H1 (cell line): ENCODE results near the gene CDC42EP2. TPM values are rescaled to one million over a fixed set of nuclear protein-coding genes. Genes with fewer than 3 reads are reported as not detected.

Source experiments
- CBX5 ChIP-seq: fragments of 300-800, 300-1000 bp; sonication (generic); IDR thresholded peaks from 2 replicates; pipeline ENCODE4 v1.7.1; 2016; ENCODE audit warnings: antibody characterized with exemption, low read length, low read depth
- CTBP2 ChIP-seq: IDR thresholded peaks from 2 replicates; pipeline ENCODE4 v1.7.0; 2011; ENCODE audit warnings: borderline replicate concordance, mild to moderate bottlenecking, moderate library complexity, mixed read lengths, low read length; ENCODE audit not compliant: insufficient read depth, insufficient read length
- EP300 ChIP-seq, 2 experiments: IDR thresholded peaks; 1 replicate in 1 of 2; 2 replicates in 1 of 2; pipeline ENCODE4 v1.6.1; 2011 to 2012; ENCODE audit warnings: low read depth in 2 of 2, low read length in 2 of 2, mild to moderate bottlenecking in 2 of 2, borderline replicate concordance in 1 of 2, inconsistent platforms in 1 of 2, moderate library complexity in 1 of 2
- FOSL1 ChIP-seq: IDR thresholded peaks from 2 replicates; pipeline ENCODE4 v1.6.1; 2011; ENCODE audit warnings: mild to moderate bottlenecking, low read depth, low read length, moderate library complexity; ENCODE audit not compliant: insufficient read depth
- GTF2F1 ChIP-seq: IDR thresholded peaks from 2 replicates; pipeline ENCODE4 v1.6.1; 2012; ENCODE audit warnings: low read depth, low read length, improper control_type of control experiment, borderline replicate concordance
- HDAC2 ChIP-seq, 2 experiments: fragments of 300-600 bp in 1 of 2; sonication (generic) in 1 of 2; IDR thresholded peaks; 2 replicates each; pipeline ENCODE4 v1.6.1; 2011 to 2012; ENCODE audit warnings: low read depth in 2 of 2, low read length in 2 of 2, mild to moderate bottlenecking in 2 of 2, moderate library complexity in 2 of 2, borderline replicate concordance in 1 of 2, inconsistent platforms in 1 of 2
- HDAC6 ChIP-seq: IDR thresholded peaks from one replicate; pipeline ENCODE4 v1.7.1; 2012; ENCODE audit warnings: low read depth, mild to moderate bottlenecking, inconsistent platforms, low read length, moderate library complexity
- KDM1A ChIP-seq: fragments of 200-600, 300-600 bp; sonication (generic); IDR thresholded peaks from 2 replicates; pipeline ENCODE4 v1.7.1; 2016; ENCODE audit warnings: mild to moderate bottlenecking, low read length, borderline replicate concordance
- MAFK ChIP-seq: IDR thresholded peaks from 2 replicates; pipeline ENCODE4 v1.6.1; 2012; ENCODE audit warnings: low read depth, mild to moderate bottlenecking, improper control_type of control experiment, low read length
- NRF1 ChIP-seq: IDR thresholded peaks from 2 replicates; pipeline ENCODE4 v1.6.1; 2011; ENCODE audit warnings: mild to moderate bottlenecking, low read depth, low read length, improper control_type of control experiment
- POLR2A ChIP-seq, 2 experiments: IDR thresholded peaks; 1 replicate in 1 of 2; 2 replicates in 1 of 2; pipeline ENCODE4 v1.6.1; 2011; ENCODE audit warnings: low read depth in 2 of 2, low read length in 2 of 2, mild to moderate bottlenecking in 2 of 2; ENCODE audit errors: control extremely low read depth in 1 of 2
- POLR2AphosphoS5 ChIP-seq: IDR thresholded peaks from 2 replicates; pipeline ENCODE4 v1.6.1; 2011; ENCODE audit warnings: low read depth, low read length
- RAD21 ChIP-seq, 2 experiments: IDR thresholded peaks in 1 of 2; conservative IDR thresholded peaks in 1 of 2; 2 replicates each; pipeline ENCODE4 v1.6.1; 2011; ENCODE audit warnings: low read depth in 2 of 2, low read length in 2 of 2, improper control_type of control experiment in 1 of 2, inconsistent platforms in 1 of 2, mild to moderate bottlenecking in 1 of 2, moderate library complexity in 1 of 2
- RNF2 ChIP-seq: fragments of 200-900, 300-1000 bp; sonication (generic); IDR thresholded peaks from 2 replicates; pipeline ENCODE4 v1.7.1; 2016; ENCODE audit warnings: borderline replicate concordance, low read depth, mild to moderate bottlenecking, antibody characterized with exemption, low read length; ENCODE audit not compliant: poor library complexity, severe bottlenecking; ENCODE audit errors: missing control alignments
- SAP30 ChIP-seq: fragments of 300-600 bp; sonication (generic); IDR thresholded peaks from 2 replicates; pipeline ENCODE4 v1.7.1; 2012; ENCODE audit warnings: low read length, moderate library complexity, mild to moderate bottlenecking, inconsistent platforms; ENCODE audit not compliant: insufficient read depth, insufficient replicate concordance
- SIN3A ChIP-seq, 2 experiments: IDR thresholded peaks in 1 of 2; conservative IDR thresholded peaks in 1 of 2; 2 replicates each; pipeline ENCODE4 v1.6.1; 2011 to 2012; ENCODE audit warnings: low read length in 2 of 2, improper control_type of control experiment in 1 of 2, low read depth in 1 of 2, mild to moderate bottlenecking in 1 of 2
- SP1 ChIP-seq: IDR thresholded peaks from 2 replicates; pipeline ENCODE4 v1.6.1; 2011; ENCODE audit warnings: low read depth, low read length
- SRF ChIP-seq: IDR thresholded peaks from 2 replicates; pipeline ENCODE4 v1.6.1; 2011; ENCODE audit warnings: mild to moderate bottlenecking, low read depth, low read length, moderate library complexity
- TAF1 ChIP-seq: IDR thresholded peaks from 2 replicates; pipeline ENCODE4 v1.6.1; 2011; ENCODE audit warnings: mild to moderate bottlenecking, low read depth, low read length
- TBP ChIP-seq: IDR thresholded peaks from 2 replicates; pipeline ENCODE4 v1.6.1; 2011; ENCODE audit warnings: low read depth, low read length, improper control_type of control experiment
- TEAD4 ChIP-seq: IDR thresholded peaks from 2 replicates; pipeline ENCODE4 v1.6.1; 2012; ENCODE audit warnings: low read depth, low read length, inconsistent platforms, mixed read lengths
- YY1 ChIP-seq: IDR thresholded peaks from 2 replicates; pipeline ENCODE4 v1.6.1; 2011; ENCODE audit warnings: low read depth, mild to moderate bottlenecking, low read length
- ZNF274 ChIP-seq: IDR thresholded peaks from 2 replicates; pipeline ENCODE4 v1.7.0; 2012; ENCODE audit warnings: low read length, borderline replicate concordance; ENCODE audit errors: extremely low read depth
- polyA plus RNA-seq, 7 experiments: library from polyadenylated mRNA; depleted of rRNA in 3 of 7; stranded (reverse) in 5 of 7; unstranded in 2 of 7; fragments of >200 nt in 5 of 7; fragments of 200-250 nt in 2 of 7; gene quantifications; 1 replicate in 5 of 7; 2 replicates in 1 of 7; 4 replicates in 1 of 7; pipeline versions ENCODE4 v1.2.1 to v1.2.3, GENCODE V29; 2011 to 2013; ENCODE audit warnings: missing spikeins in 2 of 7, mixed read lengths in 2 of 7
- total RNA-seq: library from RNA; stranded (reverse); fragmentation: NEBNext Ultra II Directional; extraction: Animal tissue kit (Norgen Biotek cat#: 25700); gene quantifications from 2 replicates; pipeline ENCODE4 v1.2.1, GENCODE V29; 2021

The CDC42EP2 gene
- total and polyA plus RNA-seq, 2 of the 8 experiments (the other 6 are each of a cell fraction or from before 2014, with no cell fraction given): 11.8 to 13.3 TPM

DNA sequence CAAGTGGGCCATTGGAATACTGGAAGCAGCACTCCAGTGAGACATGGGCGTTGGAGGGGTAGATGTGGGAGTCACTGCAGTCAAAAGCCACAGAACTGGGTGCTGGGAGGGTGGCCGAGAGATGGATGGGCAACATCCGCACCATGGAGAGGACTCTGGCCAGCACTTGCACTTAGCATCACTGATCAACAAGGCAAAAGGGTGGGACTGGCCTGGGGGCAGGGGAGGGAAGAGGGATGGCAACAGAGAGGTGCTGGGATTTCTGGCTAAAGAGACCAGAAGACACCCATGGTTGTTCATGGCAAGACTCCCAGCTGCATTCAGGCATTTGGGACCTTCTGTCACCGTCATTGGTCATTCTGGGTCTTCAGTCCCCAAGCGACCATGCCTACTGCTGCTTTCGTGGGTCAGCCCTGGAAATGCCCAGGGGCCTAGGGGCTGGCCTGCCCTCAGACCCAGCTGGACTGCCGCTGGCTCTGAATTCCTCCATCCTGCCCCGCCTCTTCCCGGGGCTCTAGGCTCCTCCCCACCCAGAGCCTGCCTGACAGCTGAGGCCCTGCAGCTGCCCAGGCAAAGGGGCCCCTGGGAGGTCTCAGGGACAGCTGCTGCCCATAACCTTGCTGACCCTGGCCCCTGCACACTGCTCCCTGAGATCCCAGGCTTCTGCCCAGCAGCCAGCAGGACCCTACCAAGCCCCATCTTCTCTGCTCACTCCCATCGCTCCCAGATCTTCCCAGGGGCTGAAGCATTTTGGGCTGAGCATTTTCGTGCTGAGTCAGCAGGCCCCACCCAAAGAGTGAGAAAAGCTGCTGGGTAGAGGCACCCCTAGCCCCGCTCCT lies 13.0 kb upstream of the CDC42EP2 start (continued):
- peak; percentile 96 for TF ChIP-seq MAFK
- no peak for TF ChIP-seq YY1
- TF ChIP-seq SAP30: peak; percentile 30
- no peak for TF ChIP-seq CBX5
- TF ChIP-seq HDAC6: no peak
- no peak for TF ChIP-seq TEAD4
- TF ChIP-seq TBP: no peak
- no peak for TF ChIP-seq NRF1
- TF ChIP-seq TAF1: no peak
- no peak for TF ChIP-seq EP300 (IDR thresholded peaks at IDR 0.05; ENCODE audit: borderline replicate concordance in 1 of 2, low read depth in 2 of 2, low read length in 2 of 2)
- peak in 1 of 2 experiments; percentile 55; a peak in 2 of 4 replicates for TF ChIP-seq SIN3A (conservative IDR thresholded peaks at IDR 0.05 in 1 of 2, IDR thresholded peaks at IDR 0.05 in 1 of 2; ENCODE audit: low read depth in 1 of 2, low read length in 2 of 2)
- no peak for TF ChIP-seq POLR2AphosphoS5
- TF ChIP-seq CTBP2: no peak
- no peak for TF ChIP-seq FOSL1
- no peak for TF ChIP-seq GTF2F1
- TF ChIP-seq POLR2A (IDR thresholded peaks at IDR 0.05; ENCODE audit: control extremely low read depth in 1 of 2, low read depth in 2 of 2, low read length in 2 of 2): no peak; a peak in 1 of 3 replicates
- no peak for TF ChIP-seq RNF2
- TF ChIP-seq KDM1A: no peak
- TF ChIP-seq HDAC2 (IDR thresholded peaks at IDR 0.05; ENCODE audit: borderline replicate concordance in 1 of 2, low read depth in 2 of 2, low read length in 2 of 2): no peak
- no peak for TF ChIP-seq RAD21 (IDR thresholded peaks at IDR 0.05 in 1 of 2, conservative IDR thresholded peaks at IDR 0.05 in 1 of 2; ENCODE audit: low read depth in 2 of 2, low read length in 2 of 2)
- no peak for TF ChIP-seq ZNF274
- no peak for TF ChIP-seq SP1
- no peak for TF ChIP-seq SRF
